ENCODE results near the gene NDUFA12.

NDUFA12 gene

DNA sequence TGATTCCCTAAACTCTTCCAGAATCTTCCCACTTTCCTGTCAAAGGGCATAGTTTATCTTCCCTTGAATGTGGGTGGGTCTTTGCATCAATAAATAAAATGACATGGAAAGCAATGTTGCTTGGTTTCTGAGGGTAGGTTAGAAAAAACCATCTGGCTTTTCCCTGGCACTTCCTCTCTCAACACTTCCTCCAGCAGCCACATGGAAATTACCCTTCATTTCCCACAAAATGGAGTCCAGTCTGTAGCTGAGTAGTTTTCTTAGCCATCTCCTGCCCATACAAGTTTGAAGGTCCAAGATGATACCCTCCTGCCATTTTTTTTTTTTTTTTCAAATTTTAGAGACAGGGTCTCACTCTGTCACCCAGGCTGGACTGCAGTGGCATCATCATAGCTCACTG lies 11.1 kb upstream of the NDUFA12 start:
- TF ChIP-seq, protein P1, sequence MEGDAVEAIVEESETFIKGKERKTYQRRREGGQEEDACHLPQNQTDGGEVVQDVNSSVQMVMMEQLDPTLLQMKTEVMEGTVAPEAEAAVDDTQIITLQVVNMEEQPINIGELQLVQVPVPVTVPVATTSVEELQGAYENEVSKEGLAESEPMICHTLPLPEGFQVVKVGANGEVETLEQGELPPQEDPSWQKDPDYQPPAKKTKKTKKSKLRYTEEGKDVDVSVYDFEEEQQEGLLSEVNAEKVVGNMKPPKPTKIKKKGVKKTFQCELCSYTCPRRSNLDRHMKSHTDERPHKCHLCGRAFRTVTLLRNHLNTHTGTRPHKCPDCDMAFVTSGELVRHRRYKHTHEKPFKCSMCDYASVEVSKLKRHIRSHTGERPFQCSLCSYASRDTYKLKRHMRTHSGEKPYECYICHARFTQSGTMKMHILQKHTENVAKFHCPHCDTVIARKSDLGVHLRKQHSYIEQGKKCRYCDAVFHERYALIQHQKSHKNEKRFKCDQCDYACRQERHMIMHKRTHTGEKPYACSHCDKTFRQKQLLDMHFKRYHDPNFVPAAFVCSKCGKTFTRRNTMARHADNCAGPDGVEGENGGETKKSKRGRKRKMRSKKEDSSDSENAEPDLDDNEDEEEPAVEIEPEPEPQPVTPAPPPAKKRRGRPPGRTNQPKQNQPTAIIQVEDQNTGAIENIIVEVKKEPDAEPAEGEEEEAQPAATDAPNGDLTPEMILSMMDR (conservative IDR thresholded peaks at IDR 0.05) = no peak
- no peak overlapping the region for H3K27ac ChIP-seq

DNA sequence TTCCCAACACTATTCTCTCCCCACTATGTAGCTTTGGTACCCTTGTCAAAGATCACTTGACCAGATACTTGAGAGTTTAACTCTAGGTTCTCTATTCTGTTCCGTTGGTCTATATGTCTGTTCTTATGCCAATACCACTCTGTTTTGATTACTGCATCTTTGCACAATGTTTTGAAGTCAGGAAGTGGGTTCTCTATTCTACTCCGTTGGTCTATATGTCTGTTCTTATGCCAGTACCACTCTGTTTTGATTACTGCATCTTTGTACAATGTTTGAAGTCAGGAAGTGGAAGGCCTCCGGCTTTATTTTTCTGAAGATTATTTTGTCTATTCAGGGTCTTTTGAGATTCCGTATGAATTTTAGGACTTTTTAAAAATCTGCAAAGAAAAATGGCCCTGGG lies 2.7 kb upstream of the NDUFA12 start:
- H3K27ac ChIP-seq = no peak overlapping the region
- TF ChIP-seq, protein P1 (conservative IDR thresholded peaks at IDR 0.05) = no peak

DNA sequence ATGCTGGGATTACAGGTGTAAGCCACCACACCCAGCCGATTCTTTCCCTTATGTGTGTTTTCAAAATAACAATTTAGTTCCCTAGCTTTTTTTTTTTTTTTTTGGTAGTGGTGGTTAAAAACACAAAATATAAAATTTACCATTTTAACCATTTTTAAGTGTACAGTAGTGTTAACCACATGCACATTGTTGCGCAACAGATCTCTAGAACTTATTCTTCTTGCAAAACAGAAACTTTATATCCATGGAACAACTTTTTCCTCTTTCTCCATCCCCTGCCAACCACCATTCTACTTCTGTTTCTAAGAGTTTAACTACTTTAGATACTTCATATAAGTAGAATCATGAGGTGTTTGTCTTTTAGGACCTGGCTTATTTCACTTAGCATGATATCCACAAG lies 1.1 kb upstream of the NDUFA12 start:
- TF ChIP-seq, protein P1 (conservative IDR thresholded peaks at IDR 0.05) = no peak
- no peak overlapping the region for H3K27ac ChIP-seq

DNA sequence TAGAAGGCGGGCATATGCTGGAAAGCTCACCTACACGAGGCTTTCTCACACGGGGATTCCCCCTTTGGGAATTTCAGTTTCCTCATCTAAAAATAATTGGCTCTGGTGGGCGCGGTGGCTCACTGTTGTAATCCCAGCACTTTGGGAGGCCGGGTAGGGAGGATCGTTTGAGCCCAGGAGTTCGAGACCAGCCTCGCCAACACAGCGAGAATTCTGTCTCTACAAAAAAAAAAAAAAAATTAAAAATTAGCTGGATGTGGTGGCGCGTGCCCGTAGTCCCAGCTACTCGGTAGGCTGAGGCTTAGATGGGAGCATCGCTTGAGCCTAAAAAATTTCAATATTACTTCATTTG lies 400 bp upstream of the NDUFA12 start:
- TF ChIP-seq, protein P1 (conservative IDR thresholded peaks at IDR 0.05) = no peak
- H3K27ac ChIP-seq = peak overlapping the region; percentile 86

DNA sequence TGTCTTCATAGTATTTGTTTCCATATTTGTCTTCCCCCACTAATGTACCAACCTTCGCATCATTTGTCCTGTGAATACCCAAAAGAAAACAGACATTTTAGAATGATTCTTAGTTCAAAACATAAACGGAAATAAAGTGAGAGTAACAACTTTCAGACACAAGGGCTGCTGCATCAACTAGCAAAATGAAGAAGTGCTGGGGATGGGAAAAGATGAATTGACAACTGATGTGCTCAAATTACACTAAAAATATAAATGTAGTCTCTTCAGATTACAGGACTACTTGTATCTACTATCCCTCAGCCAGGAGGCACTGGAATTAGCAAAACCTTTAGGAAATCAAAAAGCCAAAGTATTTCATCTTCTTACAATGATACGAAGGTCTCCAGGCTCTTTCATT lies 743 bp downstream of the NDUFA12 start:
- peak overlapping the region; percentile 86 for H3K27ac ChIP-seq
- TF ChIP-seq, protein P1 (conservative IDR thresholded peaks at IDR 0.05) = no peak

DNA sequence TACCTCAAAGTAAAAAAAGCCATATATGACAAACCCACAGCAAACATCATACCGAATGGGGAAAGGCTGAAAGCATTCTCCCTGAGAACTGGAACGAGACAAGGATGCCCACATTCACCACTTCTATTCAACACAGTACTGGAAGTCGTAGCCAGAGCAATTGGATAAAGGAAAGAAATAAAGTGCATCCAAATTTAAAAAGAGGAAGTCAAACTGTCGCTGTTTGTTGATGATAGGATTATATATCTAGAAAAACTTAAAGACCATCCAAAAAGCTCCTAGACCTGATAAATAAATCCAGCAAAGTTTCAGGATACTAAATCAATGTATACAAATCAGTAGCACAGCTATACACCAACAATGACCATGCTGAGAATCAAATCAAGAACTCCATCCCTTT lies 5.2 kb downstream of the NDUFA12 start:
- no peak overlapping the region for H3K27ac ChIP-seq
- TF ChIP-seq, protein P1 (conservative IDR thresholded peaks at IDR 0.05) = no peak

DNA sequence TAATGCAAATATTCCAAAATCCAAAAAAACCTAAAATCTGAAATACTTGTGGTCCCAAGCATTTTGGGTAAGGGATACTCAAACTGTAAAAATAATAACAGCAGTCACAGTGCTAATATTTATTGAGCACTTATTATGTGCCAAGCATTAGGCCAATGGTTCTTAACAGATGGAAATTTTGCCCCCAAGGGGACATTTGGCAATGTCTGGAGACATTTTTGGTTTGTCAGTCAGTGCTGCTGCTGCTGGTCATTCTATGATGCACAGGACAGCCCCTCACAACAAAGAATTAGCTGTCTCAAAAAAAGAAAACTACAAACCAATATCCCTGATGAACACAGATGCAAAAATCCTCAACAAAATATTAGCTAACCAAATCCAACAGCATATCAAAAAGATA lies 5.8 kb downstream of the NDUFA12 start:
- no peak overlapping the region for H3K27ac ChIP-seq
- TF ChIP-seq, protein P1 (conservative IDR thresholded peaks at IDR 0.05) = no peak

DNA sequence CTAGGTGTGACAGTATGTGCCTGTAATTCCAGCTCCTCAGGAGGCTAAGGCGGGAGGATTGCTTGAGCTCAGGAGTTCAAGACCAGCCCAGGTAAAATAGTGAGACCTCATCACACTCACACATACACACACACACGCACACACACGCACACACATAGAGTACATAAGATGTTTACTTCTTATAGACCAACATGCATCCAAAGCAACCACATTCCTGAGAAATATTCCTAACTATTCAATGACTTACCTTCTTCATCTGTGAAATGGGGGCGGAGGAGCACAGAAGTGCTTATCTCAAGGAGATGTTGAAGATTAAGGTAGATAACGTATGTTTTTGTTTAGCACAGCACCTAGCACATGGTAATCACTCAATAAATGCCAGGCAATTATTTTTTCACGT lies 6.4 kb downstream of the NDUFA12 start:
- H3K27ac ChIP-seq = no peak overlapping the region
- TF ChIP-seq, protein P1 (conservative IDR thresholded peaks at IDR 0.05) = no peak

Measured in VCaP (cell line).